HG02759 (cell line): ENCODE measurements around the gene CDK14.

Experiments
- ATAC-seq: cut with Tn5 transposase; IDR thresholded peaks from one replicate; pipeline ENCODE4 v1.9.1; 2021; ENCODE audit warnings: mild to moderate bottlenecking, moderate library complexity; ENCODE audit not compliant: unreplicated experiment

Gene CDK14

DNA sequence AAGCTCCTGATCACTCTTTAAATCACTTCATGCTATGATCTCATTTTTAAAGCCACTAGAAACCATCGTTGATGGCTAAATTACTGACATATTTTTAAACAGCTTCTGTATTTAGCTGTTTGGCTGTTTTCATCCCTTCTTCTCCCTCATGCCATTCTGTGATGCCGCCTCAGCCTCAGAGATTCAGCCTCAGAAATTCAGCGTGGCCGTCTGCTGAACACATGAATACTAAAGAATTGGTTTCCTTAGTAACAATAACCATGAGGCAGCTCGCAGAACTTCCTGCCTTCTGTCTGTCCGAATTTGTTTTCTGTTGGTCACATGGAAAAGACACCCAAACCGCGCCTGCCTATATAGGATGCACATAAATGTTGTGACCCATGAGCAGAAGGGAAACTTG, 637.1 kb downstream of the CDK14 start:
- no peak for ATAC-seq

DNA sequence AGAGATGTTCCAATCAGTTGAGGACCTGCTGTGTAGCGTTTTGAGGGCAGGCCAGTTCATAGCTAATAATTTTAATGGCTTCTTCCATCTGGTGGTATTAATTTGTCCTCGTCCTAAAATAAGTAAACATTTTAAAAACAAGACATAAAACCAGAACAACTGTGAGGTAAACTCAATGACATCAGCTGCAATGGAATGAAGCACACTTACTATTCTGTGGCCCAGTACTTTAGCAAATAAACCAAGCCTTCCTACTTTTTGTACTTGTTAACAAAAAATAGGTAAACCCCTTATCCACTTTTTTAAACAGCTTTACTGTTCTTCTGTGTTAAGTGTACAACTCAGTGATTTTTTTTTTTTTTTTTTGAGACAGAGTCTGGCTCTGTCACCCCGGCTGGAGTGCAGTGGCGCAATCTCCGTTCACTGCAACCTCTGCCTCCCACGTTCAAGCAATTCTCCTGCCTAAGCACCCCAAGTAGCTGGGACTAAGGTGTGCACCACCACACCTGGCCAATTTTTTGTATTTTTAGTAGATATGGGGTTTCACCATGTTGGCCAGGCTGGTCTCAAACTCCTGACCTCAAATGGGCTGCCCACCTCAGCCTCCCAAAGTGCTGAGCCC, 639.2 kb downstream of the CDK14 start:
- no peak for ATAC-seq

GRCh38 chr7:91239171-91239604, 643.1 kb downstream of the CDK14 start:
- ATAC-seq, result no peak

DNA sequence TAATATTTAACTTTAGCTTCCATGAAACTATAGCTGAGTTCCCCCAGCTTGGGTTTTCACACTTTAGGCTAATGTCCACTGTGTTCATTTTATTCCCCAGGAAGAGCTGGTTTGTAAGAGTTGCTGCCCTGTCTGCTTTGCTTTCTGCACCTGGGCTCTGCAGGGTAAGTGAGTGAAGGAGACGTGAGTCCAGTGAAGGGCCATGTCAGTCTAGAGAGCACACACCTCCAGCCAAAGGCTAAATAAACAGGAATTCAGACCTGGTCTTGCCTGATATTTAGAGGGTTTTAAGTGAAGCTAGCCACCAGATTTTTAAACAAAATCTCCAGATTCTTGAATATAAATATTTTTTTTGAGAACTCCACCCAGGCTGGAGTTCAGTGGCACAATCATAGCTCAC, 643.7 kb downstream of the CDK14 start:
- no peak for ATAC-seq

DNA sequence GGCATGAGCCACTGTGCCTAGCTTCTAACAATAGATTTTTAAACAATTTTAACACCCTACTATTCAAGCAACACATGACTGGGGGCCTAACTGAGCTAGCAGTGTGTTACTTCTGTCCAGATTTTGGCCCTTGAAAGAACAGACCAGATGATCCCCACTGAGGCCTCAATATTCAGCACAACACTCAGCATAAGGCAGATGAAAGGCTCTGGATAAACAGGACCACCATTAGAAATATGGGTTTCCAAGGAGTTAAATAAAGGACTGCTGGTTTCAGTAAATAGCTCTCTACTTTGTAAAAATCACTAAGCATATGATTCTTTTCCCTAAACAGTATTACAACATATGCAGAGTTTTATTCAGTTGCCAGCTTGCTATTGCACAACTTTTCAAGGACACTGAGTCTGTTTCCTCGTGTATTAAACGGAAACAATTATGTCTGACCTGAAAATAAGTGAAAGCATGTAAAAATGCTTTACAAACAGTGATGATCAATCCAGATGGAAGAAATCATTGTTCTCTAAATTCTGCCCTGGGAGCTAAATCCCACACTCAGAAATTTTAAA, 644.3 kb downstream of the CDK14 start:
- ATAC-seq, result no peak

GRCh38 chr7:91242097-91242844, 646.1 kb downstream of the CDK14 start:
- no peak for ATAC-seq

DNA sequence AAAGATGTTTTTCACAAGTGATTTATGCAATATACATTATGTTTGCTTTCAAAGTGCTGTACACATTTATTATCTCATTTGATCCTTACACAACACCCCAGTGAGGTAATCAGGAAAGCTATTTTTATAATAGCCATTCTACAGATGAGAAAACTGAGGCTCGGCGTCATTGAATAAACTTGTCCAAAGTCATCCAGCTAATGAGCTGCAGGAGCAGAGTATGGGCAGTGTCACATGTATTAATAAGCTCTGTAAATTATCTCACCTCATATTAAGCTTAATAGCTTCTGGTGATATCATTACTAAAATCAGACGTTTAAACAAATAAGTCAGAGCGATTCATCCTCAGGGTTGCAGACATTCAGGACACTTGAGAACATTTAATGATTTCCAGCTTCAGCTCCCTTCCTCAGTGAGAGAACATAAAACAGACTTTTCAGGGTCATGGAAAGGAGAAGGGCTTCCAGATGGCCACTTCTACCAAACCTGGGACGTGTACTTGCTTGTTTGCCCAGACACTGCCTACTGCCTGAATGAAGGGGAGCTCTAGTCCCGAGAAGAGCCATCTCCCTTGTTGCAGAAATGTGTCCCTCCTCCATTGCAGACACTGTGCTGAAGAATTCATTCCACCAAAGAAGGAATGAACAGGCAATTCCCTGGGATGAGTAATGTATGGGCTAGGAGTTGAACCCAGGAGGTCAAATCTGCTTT, 647.6 kb downstream of the CDK14 start:
- no peak for ATAC-seq

DNA sequence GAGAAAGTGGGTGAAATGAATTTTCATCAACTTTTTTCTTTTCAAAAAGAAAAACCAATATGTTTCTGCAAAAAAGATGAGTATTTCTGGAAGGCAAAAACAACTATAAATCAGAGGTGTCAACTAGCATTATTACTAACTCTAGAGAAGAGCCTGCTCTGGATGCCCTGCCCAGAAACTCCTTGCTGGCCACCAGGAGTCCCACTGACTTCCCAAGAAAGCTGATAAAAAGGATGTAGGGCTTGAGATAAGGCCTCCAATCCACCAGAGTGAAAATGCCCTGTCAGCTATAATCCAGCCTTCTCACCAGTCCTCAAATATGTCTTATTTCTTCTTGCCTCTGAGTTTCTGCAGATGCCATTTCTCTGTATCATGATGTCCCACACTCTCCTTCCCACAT, 651.4 kb downstream of the CDK14 start:
- no peak for ATAC-seq

DNA sequence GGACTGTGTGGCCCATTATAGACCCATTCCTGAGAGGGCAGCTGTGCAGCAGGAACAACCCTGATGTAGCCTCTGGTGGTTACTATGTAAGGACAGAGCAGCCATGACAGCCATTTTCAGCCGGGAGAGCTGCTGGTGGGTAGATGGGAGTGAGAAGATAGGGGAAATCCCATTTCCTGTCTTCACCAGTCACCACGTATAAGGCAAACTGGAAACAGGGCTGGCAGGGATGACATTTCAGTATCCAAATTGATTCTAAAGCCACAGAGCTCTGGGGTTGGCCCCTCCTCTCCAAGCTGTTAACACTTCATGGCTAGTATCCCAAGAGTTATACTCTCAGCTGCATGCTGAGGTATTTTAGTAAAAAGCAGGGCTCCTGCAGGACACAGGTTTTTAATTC, 652.9 kb downstream of the CDK14 start:
- ATAC-seq, result no peak

GRCh38 chr7:91249506-91250233, 653.5 kb downstream of the CDK14 start:
- ATAC-seq, result no peak

DNA sequence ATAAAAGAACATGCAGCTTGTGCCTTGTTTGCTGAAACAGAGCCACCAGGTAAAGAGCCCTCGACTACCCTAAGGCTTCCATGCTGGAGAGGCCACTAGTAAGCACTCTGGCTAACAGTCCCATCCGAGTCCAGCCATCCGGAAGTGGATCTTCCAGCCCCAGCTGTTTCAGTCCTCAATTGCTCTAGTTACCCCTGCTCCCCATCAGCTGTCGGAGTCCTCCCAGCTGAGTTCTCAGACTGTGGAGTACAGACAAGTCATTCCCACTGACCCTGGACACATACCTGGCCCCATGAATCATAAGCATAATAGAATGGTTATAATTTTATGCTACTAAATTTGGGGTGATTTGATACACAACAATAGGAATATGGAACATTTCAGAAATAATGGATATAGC, 654.6 kb downstream of the CDK14 start:
- no peak for ATAC-seq

- no peak for ATAC-seq
Measured at GRCh38 chr7:91251877-91252276, 655.8 kb downstream of the CDK14 start.
